BLaER1 treated with 17β-estradiol and CSF1 and Interleukin-3, amounts not matched to agents 10 nM and 100 nM (cell line): ENCODE results near the gene CPTP.

Source experiments
- H3K27ac ChIP-seq, 11 experiments: shearing (Covaris generic); formaldehyde crosslinking; 2 replicates each; pipeline ENCODE4 v1.8.1; 2022
- H3K27me3 ChIP-seq, 11 experiments: shearing (Covaris generic); formaldehyde crosslinking; 2 replicates each; pipeline ENCODE4 v1.8.1; 2022
- H3K36me3 ChIP-seq, 11 experiments: shearing (Covaris generic); formaldehyde crosslinking; 2 replicates each; pipeline ENCODE4 v1.8.1; 2022
- H3K4me1 ChIP-seq, 10 experiments: shearing (Covaris generic); formaldehyde crosslinking; 2 replicates each; pipeline ENCODE4 v1.8.1; 2022
- H3K4me2 ChIP-seq, 11 experiments: shearing (Covaris generic); formaldehyde crosslinking; 2 replicates each; pipeline ENCODE4 v1.8.1; 2022
- H3K4me3 ChIP-seq, 10 experiments: shearing (Covaris generic); formaldehyde crosslinking; 2 replicates each; pipeline ENCODE4 v1.8.1; 2022
- H3K9ac ChIP-seq, 11 experiments: shearing (Covaris generic); formaldehyde crosslinking; 2 replicates each; pipeline ENCODE4 v1.8.1; 2022
- H3K9me3 ChIP-seq, 11 experiments: shearing (Covaris generic); formaldehyde crosslinking; replicated peaks in 1 of 11; 2 replicates each; pipeline ENCODE4 v1.8.1; 2022
- H4K20me1 ChIP-seq, 11 experiments: shearing (Covaris generic); formaldehyde crosslinking; 2 replicates each; pipeline ENCODE4 v1.8.1; 2022
- Cebpa-rat ChIP-seq, 11 experiments: shearing (Covaris generic); IDR thresholded peaks; 2 replicates each; pipeline ENCODE4 v1.8.1; 2022

Gene CPTP

DNA sequence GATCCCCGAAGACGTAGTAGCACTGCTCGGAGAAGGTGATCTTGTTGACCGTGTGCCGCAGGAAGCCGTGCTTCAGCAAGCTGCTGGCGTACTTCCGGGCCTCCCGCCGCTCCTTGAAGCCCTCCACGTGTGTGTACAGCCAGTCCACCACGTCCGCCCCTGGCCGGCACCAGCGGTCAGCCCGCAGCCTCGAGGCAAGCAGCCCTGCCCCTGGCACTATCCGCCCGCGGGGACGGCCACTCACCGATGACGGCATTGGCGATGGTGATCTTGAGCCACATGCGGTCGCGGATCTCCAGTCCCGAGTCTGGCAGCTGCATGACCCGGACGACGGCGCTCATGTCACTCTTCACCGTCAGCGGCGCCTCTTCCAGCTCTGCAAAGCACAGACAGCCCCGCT, 13.7 kb downstream of the CPTP start:
- no peak overlapping the region for H3K4me3 ChIP-seq
- no peak overlapping the region for H3K4me2 ChIP-seq
- H4K20me1 ChIP-seq, result peaks cover 21 to 86% (median 45%) of the 10 kb centered on the region in 11 experiments; a peak in 21 of 22 replicates
- H3K4me1 ChIP-seq, result peaks cover 12 to 15% (median 13%) of the 10 kb centered on the region in 10 experiments; a peak in 19 of 20 replicates
- H3K9me3 ChIP-seq, result no peaks in the 10 kb centered on the region
- H3K27me3 ChIP-seq, result no peaks in the 10 kb centered on the region
- no peak overlapping the region for H3K27ac ChIP-seq
- no peak for TF ChIP-seq Cebpa-rat (IDR thresholded peaks at IDR 0.05)
- no peak overlapping the region for H3K9ac ChIP-seq
- peaks cover 6 to 67% (median 48%) of the 10 kb centered on the region in 11 experiments; a peak in 20 of 22 replicates for H3K36me3 ChIP-seq

DNA sequence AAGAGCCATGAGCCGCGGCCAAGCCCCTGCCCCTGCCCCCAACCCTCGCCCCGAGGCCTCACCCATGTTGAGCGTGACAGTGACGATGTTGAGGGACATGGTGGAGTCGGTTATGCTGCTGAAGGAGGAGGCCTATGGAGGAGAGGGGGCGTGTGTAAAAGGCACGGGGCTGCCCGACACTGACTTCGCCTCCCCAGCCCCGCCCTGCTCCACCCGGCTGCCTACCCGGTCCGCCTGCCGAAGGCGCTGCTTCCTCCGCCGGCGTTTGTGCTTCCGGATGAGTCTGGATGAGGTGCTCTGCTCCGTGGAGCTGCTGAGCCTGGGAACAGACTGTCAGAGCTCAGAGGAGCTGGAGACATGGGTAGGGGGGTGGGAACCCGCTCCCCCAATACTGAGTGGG, 15.6 kb downstream of the CPTP start:
- Histone ChIP-seq H3K36me3 (peaks cover 6 to 66% (median 45%) of the 10 kb centered on the region in 11 experiments; a peak in 20 of 22 replicates), H3K27me3 (no peaks in the 10 kb centered on the region), H3K9me3 (no peaks in the 10 kb centered on the region), H3K27ac (no peak overlapping the region), H3K4me2 (no peak overlapping the region), H3K4me3 (no peak overlapping the region), H4K20me1 (peaks cover 40 to 86% (median 56%) of the 10 kb centered on the region in 11 experiments; a peak in 21 of 22 replicates), H3K4me1 (peaks cover 22 to 34% (median 32%) of the 10 kb centered on the region in 10 experiments), H3K9ac (no peak overlapping the region)
- no peak for TF ChIP-seq Cebpa-rat (IDR thresholded peaks at IDR 0.05)

DNA sequence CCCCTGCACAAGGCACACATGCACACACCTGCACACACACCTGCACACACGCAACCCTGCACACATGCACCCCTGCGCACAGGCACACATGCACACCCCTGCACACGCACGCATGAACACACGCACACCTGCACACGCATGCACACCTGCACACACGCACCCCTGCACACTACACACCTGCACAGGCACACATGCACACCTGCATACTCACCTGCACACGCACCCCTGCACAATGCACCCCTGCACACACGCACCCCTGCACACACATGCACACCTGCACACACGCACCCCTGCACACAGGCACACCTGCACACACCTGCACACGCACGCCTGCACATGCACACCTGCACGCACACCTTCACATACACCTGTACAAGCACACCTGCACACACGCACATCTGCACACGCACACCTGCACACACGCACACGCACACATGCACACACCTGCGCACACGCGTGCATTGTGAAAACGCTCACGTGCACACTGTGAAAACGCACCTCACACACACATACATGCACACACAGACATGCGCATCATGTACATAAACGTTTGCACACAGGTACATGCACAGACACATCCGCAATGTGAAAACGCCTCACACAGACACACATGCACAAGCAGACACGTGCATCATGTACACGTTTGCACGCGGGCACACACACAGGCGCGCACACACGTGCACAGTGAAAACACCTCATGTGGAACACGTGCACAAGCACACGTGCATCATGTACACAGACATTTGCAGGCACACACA, 16.4 kb downstream of the CPTP start:
- no peaks in the 10 kb centered on the region for H3K27me3 ChIP-seq
- peaks cover 44 to 86% (median 57%) of the 10 kb centered on the region in 11 experiments; a peak in 21 of 22 replicates for H4K20me1 ChIP-seq
- H3K36me3 ChIP-seq, result peaks cover 6 to 58% (median 39%) of the 10 kb centered on the region in 11 experiments; a peak in 20 of 22 replicates
- H3K4me1 ChIP-seq, result peaks cover 29 to 41% (median 40%) of the 10 kb centered on the region in 10 experiments
- H3K27ac ChIP-seq, result no peak overlapping the region
- H3K4me2 ChIP-seq, result no peak overlapping the region
- TF ChIP-seq Cebpa-rat (IDR thresholded peaks at IDR 0.05), result no peak
- H3K9ac ChIP-seq, result no peak overlapping the region
- H3K4me3 ChIP-seq, result no peak overlapping the region
- no peaks in the 10 kb centered on the region for H3K9me3 ChIP-seq

DNA sequence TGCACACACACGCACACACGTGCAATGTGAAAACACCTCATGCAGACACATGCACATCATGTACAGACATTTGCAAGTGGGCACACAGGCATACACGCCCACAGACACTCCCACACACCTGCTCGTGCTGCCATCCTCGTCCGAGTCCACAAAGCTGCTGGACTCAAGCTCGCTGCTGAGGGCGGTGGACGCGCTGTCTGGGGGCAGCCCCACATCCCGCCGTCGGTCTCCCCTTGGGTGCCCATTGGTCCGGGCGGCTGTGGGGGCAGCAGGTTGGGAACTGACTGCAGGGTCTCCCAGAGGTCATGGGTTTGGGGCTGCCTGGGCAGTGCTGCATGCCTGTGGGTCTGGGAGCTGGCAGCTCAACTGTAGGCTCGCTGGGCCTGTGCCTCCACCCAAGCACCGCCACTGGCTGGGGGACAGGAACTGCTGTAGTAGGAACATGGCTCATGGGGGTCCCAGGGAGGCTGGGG, 17.0 kb downstream of the CPTP start:
- Histone ChIP-seq H3K4me2 (0 out of 22 replicates have a peak overlapping the region, but pooled peaks of 1 of the 11 experiments have one; percentile 96), H3K9ac (no peak overlapping the region), H3K4me3 (no peak overlapping the region), H3K36me3 (peaks cover 6 to 52% (median 34%) of the 10 kb centered on the region in 11 experiments; a peak in 20 of 22 replicates), H4K20me1 (peaks cover 50 to 86% (median 63%) of the 10 kb centered on the region in 11 experiments; a peak in 21 of 22 replicates), H3K27me3 (no peaks in the 10 kb centered on the region), H3K9me3 (no peaks in the 10 kb centered on the region), H3K4me1 (peaks cover 36 to 48% (median 46%) of the 10 kb centered on the region in 10 experiments), H3K27ac (no peak overlapping the region)
- TF ChIP-seq Cebpa-rat (IDR thresholded peaks at IDR 0.05), result no peak

DNA sequence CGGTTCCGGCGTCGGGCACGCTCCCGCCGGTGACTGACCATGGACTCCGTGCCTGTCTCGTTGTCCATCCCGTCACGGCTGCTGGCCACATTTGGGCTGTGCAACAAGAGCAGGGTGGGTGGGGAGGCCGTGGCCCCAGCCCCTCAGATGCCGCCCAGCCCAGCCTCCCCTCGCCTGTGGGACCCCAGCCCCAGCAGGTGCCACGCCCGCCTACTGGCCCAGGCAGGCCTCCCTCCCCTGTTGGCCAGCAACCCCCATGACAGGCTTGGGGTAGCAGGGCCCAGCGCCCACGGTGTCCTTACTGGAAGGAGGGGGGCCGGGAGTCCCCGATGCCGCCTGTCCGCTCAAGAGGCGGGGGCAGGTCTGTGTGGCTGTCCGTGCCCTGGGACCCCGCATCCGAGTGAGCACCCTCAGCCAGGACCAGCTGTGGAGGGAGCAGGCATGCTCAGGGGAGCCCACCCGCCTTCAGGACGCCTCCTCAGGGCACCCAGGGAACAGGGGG, 17.5 kb downstream of the CPTP start:
- Histone ChIP-seq H3K27me3 (no peaks in the 10 kb centered on the region), H4K20me1 (peaks cover 55 to 86% (median 68%) of the 10 kb centered on the region in 11 experiments; a peak in 21 of 22 replicates), H3K9me3 (no peaks in the 10 kb centered on the region), H3K4me1 (peaks cover 41 to 53% (median 52%) of the 10 kb centered on the region in 10 experiments), H3K4me2 (peak overlapping the region in 10 of 11 experiments; percentile 60 to 100 (median 100); a peak in 19 of 22 replicates), H3K9ac (peak overlapping the region in 9 of 11 experiments; percentile 23 to 57 (median 48); a peak in 12 of 22 replicates), H3K27ac (peak overlapping the region in 6 of 11 experiments; percentile 13 to 47 (median 36); a peak in 6 of 22 replicates), H3K4me3 (no peak overlapping the region), H3K36me3 (peaks cover under 1 to 46% (median 33%) of the 10 kb centered on the region in 11 experiments; a peak in 20 of 22 replicates)
- no peak for TF ChIP-seq Cebpa-rat (IDR thresholded peaks at IDR 0.05)

DNA sequence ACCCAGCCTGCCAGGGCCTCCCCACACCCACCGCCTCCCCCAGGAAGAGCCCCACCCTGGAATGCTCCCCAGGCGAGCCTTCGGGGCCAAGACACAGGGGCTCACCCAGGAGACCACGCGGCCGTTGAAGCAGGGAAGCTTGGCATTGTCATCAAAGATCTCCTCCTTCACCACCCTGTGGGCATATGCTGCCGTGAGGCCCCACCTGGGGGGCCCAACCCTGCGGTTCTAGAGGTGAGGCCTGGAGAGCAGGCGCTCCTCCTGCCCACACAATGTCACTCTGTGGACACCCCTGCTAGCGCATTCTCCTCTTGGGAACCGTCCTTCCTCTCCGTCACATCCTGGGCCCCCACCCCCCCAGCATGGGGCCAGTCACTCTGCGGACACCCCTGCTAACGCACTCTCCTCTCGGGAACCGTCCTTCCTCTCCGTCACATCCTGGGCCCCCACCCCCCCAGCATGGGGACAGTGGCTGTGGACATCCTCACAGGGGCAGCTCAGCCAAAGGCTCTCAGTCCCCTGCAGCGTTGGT, 18.0 kb downstream of the CPTP start:
- Histone ChIP-seq H3K36me3 (peaks cover 0 to 42% (median 31%) of the 10 kb centered on the region in 11 experiments; a peak in 19 of 22 replicates), H3K9ac (peak overlapping the region in 10 of 11 experiments; percentile 23 to 57 (median 48); a peak in 14 of 22 replicates), H3K27ac (peak overlapping the region in 6 of 11 experiments; percentile 13 to 47 (median 36); a peak in 9 of 22 replicates), H3K4me3 (no peak overlapping the region; a peak in 1 of 20 replicates), H3K27me3 (no peaks in the 10 kb centered on the region), H3K4me1 (peaks cover 46 to 58% (median 57%) of the 10 kb centered on the region in 10 experiments), H3K9me3 (no peaks in the 10 kb centered on the region), H4K20me1 (peaks cover 61 to 86% (median 74%) of the 10 kb centered on the region in 11 experiments; a peak in 21 of 22 replicates), H3K4me2 (peak overlapping the region; percentile 57 to 100 (median 99))
- no peak for TF ChIP-seq Cebpa-rat (IDR thresholded peaks at IDR 0.05)

DNA sequence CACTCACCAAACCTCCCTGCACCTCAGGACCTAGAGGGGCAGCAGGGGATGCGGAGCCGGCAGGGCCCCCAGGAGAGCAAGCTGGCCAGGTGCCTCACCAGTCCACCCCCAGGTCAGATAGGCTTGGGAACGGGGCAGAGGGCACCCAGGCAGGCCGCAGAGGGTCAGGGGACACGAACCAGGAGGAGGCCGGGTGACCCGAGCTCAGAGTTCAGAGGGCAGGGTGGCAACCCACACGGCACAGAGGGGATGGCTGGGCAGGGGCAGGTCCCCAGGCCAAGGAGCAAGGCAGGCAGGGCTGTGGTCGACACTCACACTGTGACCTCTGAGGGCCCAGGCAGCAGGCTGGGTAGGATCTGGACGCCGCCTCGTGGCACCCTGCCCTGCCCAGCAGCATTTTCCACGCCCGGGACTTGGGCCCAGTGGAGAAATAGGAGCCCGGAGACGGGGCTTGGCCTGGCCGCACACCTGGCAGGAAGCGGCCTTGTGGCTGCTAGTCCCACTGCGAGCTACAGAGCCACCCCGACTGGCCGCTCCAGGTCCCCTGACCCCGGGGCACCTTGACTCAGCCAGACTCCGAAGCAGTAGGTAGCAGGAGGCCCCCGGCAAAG, 19.3 kb downstream of the CPTP start:
- H4K20me1 ChIP-seq, result peaks cover 66 to 90% (median 83%) of the 10 kb centered on the region in 11 experiments; a peak in 21 of 22 replicates
- H3K4me1 ChIP-seq, result peaks cover 56 to 68% (median 66%) of the 10 kb centered on the region in 10 experiments
- peak overlapping the region; percentile 9 to 100 (median 99); a peak in 15 of 22 replicates for H3K4me2 ChIP-seq
- no peaks in the 10 kb centered on the region for H3K9me3 ChIP-seq
- no peak overlapping the region for H3K4me3 ChIP-seq
- H3K27me3 ChIP-seq, result no peaks in the 10 kb centered on the region
- TF ChIP-seq Cebpa-rat (IDR thresholded peaks at IDR 0.05), result no peak
- peaks cover 0 to 31% (median 23%) of the 10 kb centered on the region in 11 experiments; a peak in 17 of 22 replicates for H3K36me3 ChIP-seq
- H3K9ac ChIP-seq, result peak overlapping the region in 8 of 11 experiments; percentile 24 to 93 (median 54); a peak in 10 of 22 replicates
- peak overlapping the region in 3 of 11 experiments; percentile 17 to 28 (median 20); a peak in 5 of 22 replicates for H3K27ac ChIP-seq
